ENCODE results near the gene VTI1A. TPM values are rescaled to one million over a fixed set of nuclear protein-coding genes. Genes with fewer than 3 reads are reported as not detected.
"Not testable (repeated sequence)": the region's sequence is repeated elsewhere in the genome, so short reads cannot be mapped to it uniquely, and the experiment has no call there.

Gene VTI1A
- 26.2 TPM for polyA plus RNA-seq (ENCODE audit: insufficient read length)
- long read RNA-seq, donor 1, full-length matches to known transcripts: 2 of 11 reads
- long read RNA-seq, donor 1, partial matches to known transcripts: 9 of 11 reads
- long read RNA-seq, donor 1, other reads (novel, unspliced or antisense): 0 of 11 reads
- long read RNA-seq, donor 2, full-length matches to known transcripts: 4 of 4 reads
- long read RNA-seq, donor 2, partial matches to known transcripts: 0 of 4 reads
- long read RNA-seq, donor 2, other reads (novel, unspliced or antisense): 0 of 4 reads
- long read RNA-seq, donor 3, full-length matches to known transcripts: 3 of 3 reads
- long read RNA-seq, donor 3, partial matches to known transcripts: 0 of 3 reads
- long read RNA-seq, donor 3, other reads (novel, unspliced or antisense): 0 of 3 reads
- long read RNA-seq, donor 4, partial matches to known transcripts: 0 of 1 reads
- long read RNA-seq, donor 4, other reads (novel, unspliced or antisense): 0 of 1 reads
- long read RNA-seq, donor 5, full-length matches to known transcripts: 7 of 7 reads
- long read RNA-seq, donor 5, partial matches to known transcripts: 0 of 7 reads
- long read RNA-seq, donor 5, other reads (novel, unspliced or antisense): 0 of 7 reads
- long read RNA-seq, donor 6, full-length matches to known transcripts: 5 of 5 reads
- long read RNA-seq, donor 6, partial matches to known transcripts: 0 of 5 reads
- long read RNA-seq, donor 6, other reads (novel, unspliced or antisense): 0 of 5 reads
- long read RNA-seq, donor 7, full-length matches to known transcripts: 4 of 4 reads
- long read RNA-seq, donor 7, partial matches to known transcripts: 0 of 4 reads
- long read RNA-seq, donor 7, other reads (novel, unspliced or antisense): 0 of 4 reads
- long read RNA-seq, donor 8, full-length matches to known transcripts: 1 of 1 reads
- long read RNA-seq, donor 8, partial matches to known transcripts: 0 of 1 reads
- long read RNA-seq, donor 8, other reads (novel, unspliced or antisense): 0 of 1 reads

DNA sequence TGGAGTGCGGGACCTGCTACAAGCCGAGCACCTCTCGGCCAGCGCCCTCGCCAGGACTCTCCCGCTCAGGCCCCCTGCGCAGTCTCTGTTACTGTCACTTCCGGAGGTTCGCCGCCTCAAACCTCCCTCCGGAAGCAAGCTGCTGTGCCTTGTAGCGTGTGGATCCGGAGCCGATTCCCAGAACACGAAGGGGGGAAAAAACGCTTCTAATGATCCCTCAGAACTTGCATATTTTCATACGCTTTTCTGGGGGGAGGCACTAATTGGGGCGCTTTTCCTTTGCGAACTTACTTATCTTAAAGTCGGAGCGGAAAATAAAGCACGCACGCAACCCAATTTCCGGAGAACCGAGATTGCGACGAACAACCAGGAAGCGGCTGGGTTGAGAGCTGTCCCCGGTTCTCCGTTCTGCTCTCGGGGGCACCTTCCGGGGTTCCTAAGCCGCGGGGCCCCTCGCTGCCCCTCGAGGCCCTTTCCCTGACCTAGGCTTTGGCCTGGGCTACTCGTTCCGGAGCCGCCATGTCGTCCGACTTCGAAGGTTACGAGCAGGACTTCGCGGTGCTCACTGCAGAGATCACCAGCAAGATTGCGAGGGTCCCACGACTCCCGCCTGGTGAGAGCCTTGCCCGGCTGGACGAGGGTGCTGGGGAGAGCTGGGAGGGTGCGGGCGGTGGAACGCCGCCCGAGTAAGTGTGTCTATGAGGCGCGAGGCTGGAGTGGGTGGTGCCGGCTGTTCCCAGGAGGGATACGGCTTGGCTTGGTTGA, at the start of gene VTI1A, which contains the start of gene ZDHHC6:
Gene VTI1A, plus strand, starts transcription at position 361 of the 765 bp plus-strand sequence. Its CDS starts 159 bp downstream, at position 520.
Gene ZDHHC6, minus strand, starts transcription at position 60 of the 765 bp plus-strand sequence. CDS start 1,478 bp downstream, outside the sequence.
- peak; percentile 86 for DNase-seq

DNA sequence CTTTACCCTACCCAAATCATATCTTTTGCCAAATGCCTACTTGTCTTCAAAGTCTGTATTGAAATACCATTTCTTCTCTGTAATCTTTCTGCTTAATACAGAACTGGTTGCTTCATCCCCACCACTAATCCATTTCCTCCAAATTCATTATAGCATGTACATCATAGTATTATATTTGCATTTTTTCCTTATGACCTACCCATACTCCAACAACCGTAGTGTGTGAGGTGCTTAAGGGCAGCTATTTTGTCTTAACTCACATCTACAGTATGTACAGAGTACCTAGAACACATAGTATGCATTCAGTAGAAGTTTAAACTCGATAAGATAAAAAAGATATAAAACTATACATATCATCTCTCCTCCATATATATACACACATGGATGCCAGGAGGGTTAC, 49.4 kb upstream of the VTI1A start:
- no peak for DNase-seq

DNA sequence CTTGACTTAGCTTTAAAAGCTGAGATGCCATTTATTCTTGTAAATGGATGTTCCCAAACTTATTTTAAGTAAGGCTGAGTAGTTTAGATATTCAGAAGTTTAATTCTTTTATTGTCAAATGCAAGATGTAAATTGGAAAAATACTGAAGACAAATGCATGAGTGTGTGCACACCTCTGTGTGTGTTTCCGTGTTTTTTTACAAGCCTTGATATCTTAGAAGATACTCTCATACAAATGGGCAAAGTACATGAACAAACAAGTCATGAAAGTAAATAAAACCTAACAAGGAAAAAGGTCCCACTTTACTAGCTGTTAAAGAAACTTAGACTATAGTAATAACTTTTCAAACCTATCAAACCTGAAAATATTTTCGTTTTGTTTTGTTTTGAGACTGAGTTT, 44.1 kb upstream of the VTI1A start:
- no peak for DNase-seq

DNA sequence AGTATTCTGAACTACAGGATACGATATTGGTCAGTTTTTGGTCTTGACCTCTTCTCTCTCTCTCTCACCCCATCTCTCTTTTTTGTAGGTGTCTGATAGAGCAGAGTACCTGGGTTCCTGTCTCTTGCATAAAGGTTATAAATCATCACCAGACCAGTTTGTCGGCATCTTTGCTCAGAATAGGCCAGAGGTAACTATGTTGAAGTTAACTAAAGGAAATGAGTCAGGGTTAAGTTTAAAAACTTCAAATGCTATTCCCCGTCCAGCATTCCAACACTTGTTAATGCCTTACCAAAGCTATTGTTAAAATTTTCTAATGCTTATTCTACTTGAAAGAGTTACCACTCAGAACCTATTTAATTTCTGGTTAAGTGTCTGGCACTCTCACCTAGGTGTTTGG, 42.4 kb upstream of the VTI1A start:
- no peak for DNase-seq

DNA sequence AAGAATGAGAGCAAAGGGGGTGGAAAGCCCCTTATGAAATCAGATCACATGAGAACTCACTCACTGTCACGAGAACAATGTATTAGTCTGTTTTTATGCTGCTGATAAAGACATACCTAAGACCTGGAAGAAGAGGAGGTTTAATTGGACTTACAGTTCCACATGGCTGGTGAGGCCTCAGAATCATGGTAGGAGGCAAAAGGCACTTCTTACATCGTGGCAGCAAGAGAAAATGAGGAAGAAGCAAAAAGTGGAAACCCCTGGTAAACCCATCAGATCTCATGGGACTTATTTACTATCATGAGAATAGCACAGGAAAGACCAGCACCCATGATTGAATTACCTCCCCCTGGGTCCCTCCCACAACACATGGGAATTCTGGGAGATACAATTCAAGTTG, 40.2 kb upstream of the VTI1A start:
- DNase-seq: not testable (repeated sequence)

DNA sequence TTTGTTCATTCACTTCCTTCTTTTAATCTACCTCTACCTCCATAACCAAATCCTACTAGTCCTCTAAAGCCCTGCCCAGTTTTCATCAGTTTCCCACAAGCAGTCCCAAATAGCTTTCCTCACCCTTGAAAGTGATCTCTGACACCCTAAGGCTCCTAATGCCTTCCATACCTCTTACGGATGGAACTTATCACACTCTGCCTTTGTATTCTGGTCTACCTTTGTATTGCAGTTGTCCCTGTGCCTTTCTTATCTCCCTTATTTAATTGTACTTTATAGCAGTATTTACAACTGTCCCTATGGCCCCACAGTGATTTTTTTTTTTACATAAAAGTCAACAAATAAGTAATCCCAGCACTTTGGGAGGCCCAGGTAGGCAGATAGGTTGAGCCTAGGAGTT, 39.3 kb upstream of the VTI1A start:
- no peak for DNase-seq

DNA sequence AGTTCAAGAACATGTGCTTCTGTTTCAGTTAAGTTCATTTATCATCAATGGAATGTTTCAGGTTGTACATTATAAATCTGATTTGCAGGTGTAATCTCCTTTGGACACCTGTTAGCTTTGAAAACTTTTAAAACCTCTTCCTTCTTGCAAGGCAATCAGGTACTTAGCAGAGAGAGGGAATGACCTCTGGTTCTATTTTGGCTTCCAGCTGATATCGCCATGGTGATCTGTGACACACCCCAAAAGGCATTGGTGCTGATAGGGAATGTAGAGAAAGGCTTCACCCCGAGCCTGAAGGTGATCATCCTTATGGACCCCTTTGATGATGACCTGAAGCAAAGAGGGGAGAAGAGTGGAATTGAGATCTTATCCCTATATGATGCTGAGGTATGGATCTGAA, 37.7 kb upstream of the VTI1A start:
- no peak for DNase-seq

DNA sequence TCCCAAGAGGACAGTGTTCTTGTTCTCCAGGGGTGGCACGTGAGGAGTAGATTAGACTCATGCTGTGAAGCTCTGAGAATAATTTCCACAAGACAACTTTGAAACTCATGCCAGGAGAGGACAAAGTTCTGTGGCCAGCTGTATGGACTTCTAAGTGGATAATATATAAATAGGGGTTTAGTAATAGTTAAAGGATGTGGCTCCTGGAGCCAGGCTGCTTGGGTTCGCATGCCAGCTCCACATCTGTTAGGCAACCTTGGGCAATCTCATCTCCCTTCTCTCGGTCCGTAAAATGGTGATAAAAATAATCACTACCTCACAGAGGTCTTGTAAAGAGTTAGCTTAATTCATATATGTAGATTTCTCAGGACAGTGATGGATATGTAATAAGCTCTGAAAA, 37.3 kb upstream of the VTI1A start:
- DNase-seq: no peak

DNA sequence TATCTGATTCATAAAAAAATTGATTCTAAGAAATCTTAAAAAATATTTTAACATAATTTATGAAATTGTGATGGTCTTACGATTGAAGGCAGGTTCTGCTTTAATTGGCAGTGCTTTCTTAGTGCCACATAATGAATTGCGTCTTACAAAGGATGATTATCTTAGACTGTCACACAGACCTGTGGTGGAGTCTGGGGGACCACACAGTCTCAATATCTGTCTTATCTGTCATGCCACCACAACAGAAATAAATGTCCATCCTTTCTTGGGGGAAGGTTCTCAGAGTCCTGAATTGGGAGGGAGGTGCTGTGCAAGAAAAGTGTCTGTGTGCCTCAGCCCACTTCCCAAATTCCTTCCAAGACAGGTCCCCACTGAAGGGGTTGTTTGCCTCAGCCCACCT, 34.3 kb upstream of the VTI1A start:
- DNase-seq: no peak

DNA sequence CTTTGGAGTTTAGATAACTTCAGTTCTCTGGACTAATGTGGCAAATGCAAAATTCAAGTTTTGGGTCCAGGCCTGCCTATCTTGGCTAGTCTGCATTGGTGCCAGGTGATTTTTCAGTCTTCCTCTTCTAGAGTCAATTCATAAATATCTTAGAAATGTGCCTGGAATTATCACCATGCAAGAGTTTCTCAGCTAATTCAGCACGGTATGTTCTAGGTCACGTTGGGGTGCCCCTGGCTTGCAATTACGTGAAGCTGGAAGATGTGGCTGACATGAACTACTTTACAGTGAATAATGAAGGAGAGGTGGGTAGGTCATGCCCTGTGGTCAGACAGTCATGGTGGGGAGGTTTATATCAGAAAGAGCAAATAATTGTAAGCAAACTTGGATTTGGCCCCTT, 25.3 kb upstream of the VTI1A start:
- no peak for DNase-seq

DNA sequence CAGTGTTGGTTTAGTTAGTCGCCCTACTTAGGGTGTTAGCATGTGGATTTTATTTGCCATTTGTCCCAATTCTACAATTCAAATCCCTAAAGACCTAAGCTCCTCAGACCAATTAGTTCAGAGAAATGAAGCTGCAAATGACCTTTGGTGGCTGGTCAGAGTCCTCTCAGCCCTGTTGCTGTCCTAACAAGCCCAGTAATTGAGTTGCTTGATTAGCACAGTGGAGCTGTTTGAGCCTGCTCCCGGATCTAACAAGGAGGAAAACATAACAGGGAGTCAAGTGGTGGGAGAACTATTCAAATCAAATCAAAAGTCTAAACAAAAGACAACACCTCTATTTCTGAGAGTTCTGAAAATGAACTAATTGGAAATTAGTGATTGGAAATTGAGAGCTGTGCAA, 22.4 kb upstream of the VTI1A start:
- no peak for DNase-seq

DNA sequence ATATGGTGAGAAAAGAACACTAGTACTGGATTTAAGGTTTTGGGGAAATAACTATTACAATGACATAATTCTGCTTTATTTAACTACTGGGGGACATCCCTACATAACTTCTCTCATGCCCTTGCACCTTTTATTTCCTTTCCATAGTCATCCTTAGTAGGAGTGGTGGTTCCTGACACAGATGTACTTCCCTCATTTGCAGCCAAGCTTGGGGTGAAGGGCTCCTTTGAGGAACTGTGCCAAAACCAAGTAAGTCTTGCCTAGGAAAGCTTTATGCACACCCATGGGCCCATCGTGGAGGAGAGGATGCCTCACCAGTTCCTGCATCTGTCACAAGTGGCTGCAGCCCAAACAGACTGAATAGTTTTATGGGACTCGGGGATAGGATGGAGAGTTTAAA, 20.9 kb upstream of the VTI1A start:
- DNase-seq: no peak

DNA sequence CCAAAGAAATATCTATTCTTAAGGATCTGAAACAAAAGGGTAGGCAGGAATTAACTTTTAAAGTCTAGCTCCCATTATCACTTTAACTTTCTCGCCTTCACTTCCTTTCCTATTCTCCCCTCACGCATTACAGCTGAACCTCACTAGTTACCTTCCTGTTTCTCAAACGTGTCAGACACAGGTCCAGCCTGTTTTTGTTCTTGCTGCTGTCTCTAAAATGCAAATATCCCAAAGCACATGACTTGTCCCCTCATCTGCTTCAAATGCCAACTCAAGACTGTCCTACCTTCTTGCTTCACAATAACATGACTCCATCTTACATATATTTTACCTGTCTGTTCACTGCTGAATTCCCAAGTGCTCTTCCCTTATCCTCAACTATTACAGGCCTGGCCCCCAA, 17.9 kb upstream of the VTI1A start:
- no peak for DNase-seq

DNA sequence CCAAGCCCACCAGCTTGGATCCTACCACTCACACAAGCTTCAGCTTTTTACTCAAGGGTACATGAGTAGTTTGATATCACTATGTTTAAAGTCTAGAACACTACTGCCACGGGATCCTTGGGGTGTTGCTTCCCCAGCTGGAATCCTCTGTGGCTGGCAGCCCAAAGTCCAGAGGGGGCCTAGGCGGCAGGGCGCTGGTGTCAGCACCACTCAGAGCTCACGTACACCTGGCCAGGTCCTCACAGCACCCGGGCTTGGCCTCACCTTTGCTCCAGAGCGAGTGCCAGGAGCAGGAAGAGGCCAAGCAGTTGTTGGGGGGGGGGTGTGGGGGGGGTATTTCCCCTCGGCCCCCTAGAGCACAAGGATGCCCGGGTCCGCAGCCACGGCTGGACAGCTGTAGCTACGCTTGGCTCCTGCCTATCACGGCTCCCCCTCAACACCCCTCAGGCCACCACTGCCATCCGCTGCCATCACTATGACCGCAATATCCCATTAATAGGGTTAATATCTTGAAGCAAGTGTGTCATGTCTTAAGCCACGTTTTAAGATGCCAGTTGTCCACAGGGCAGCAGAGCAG, 17.3 kb upstream of the VTI1A start:
- DNase-seq: no peak

DNA sequence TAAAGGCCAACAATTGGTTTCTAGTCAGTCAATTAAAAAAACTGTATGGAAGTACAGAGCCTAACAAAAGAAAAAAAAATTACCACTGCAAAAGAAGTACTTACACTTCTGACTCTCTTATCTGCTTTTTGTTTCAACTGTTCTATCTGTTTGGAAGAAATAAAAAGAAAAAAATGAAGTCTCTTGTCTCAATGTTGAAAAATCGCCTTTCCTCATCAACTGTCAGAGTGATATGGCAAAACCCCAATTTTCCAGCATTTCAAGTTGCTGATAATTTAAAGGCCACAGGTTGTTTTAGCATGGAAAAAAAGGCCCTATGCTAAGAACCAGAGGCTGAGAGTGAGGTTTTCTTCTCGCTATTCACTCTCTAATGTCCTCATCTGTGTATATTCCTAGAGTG, 13.9 kb upstream of the VTI1A start:
- no peak for DNase-seq

DNA sequence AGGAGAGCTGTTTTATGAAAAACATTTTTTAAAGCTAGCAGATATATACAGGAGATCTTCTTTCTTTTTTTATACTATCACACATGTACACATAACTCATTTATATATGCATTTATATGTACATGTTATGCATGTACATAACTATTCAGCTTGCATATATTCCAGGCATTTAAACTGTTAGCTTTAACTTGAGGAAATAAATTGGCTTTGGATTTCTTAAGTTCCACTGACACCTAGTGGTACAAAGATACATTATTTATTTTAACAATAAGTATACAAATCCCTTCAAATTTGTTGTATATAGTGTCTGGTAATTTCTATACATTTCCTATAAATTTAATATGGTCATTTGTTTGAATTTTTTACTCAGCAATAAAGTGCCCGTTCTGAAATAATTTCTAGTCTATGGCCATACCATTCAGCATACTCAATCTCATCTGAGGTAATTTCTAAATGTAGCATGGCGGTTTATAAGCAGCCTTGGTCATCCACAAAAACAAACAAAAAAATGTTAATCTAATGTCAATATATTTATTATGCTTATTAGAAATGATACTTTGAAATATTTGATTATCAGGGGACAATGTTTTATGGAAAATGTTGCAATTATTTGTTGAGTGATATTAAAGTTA, 11.9 kb upstream of the VTI1A start:
- peak; percentile 39 for DNase-seq

DNA sequence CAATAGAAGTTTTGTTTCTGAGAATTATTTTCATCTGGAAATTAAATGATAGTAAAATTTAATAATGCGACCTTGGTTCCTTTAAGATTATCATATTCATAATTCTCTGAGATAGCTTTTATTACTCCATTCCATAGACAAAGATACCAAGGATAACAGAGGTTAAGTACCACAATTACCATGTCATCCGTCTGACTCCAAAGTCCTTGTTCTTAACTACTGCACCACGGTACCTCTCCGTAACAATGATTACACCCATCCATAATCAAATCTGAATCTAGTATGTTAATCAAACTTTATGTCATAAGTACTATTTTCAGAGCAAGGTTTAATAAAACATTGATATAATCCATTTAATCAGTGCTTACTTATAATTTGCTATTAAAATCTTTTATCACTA, 8.7 kb upstream of the VTI1A start:
- DNase-seq: no peak

DNA sequence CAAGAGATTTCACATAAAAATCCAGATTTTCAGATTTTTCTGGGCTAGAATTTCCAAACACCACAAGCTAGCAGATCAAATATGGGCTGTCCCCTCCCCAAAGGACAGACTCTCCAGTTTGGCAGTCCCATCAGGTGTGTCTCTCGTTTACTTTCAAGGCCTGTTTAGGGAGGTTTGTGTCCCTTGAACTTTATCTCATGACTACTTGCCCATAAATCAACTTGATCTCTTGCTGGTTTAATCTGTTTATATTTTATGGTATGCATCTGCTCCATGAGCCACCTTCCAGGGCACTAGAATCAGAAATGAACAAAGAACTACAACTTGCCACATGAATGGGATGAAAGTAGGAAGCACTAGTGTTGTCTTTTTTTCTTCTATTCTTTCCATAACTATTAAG, 5.5 kb upstream of the VTI1A start:
- no peak for DNase-seq

DNA sequence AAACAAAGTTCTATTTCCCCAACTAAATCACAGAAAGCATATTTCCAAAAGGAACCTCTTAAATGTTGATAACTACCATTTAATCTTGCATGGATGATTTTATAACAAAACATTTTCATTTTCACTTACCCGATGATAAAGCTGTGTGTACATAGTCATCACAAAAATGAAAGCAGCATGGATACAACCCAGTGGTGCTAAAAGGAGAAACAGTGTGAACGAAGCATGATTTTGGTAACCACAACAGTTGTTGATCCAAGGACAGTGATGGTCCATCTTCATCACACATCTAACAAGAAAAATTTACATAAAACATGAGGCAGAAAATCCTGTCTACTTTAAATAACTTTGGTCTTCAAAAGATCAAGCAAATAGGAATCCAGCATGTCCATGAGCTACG, 5.0 kb upstream of the VTI1A start:
- no peak for DNase-seq

DNA sequence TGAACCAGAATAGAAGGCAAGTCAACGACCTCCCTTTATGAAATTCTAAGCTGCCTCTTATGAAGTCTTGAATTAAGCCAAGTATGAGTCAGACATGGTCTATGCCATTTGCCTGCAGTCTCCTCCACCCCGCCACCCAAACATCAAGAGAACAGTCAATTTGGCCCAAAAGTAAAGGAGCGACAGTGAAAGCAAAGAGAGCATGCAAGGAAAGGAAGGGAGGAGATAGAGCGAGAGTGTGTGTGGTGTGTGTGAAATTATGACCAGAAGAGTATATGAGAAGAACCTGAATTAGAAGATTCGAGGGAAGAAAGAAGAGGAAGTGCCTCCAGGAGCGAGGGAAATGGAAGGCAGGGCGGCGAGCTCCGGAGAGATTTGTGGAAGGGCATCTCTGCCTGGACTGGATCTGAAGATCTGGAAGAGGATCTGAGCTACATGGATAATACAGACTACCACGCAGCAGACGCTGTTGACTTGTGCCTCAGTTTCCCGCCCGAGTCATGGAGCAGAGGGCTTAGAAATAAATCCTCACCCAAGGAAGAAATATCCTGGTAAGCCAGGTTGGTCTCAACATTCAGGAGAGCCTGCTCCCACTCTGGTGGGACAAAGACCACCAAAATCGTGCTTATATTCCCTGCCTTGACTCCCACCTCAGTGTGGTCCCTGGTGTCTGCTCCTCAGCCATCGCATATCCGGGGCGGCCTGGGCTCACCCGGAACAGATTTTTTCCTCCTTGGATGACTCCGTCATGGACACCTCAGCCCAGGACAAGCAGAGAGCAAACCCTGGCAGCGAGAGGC, 760 bp upstream of the VTI1A start:
- DNase-seq: no peak

DNA sequence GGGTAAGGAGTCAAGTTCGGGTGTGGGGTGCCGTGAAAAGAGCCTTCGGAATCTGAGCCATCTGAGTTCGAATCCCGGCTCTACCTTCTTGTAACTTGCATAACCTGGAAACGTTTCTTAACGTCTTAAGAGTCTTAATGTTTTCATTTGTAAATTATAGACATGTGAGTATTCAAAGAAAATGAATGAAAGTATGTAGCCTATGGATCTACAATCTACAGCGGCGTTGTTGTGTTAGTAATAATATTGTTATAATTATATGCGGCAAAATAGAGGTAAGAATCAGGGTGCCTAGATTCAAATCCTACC, 559 bp downstream of the VTI1A start:
- no peak for DNase-seq
